Stimulated activated CD8-positive, alpha-beta memory T cell treated with anti-CD3 and anti-CD28 coated beads, Interleukin-7, amount 100 ng/mL, for 1 hour (primary cell): Measurements from ENCODE around the gene TBCK.

Experiments
- DNase-seq, 2 donors: peaks; one replicate each; pipeline ENCODE4 v3.0.0-alpha.2; 2020; ENCODE audit warnings: low read depth in 2 of 2

TBCK gene

GRCh38 chr4:105991726-105992125 lies 324.3 kb downstream of the TBCK start:
- DNase-seq, result no peak
